Measurements from ENCODE around the gene XPR1.

DNA sequence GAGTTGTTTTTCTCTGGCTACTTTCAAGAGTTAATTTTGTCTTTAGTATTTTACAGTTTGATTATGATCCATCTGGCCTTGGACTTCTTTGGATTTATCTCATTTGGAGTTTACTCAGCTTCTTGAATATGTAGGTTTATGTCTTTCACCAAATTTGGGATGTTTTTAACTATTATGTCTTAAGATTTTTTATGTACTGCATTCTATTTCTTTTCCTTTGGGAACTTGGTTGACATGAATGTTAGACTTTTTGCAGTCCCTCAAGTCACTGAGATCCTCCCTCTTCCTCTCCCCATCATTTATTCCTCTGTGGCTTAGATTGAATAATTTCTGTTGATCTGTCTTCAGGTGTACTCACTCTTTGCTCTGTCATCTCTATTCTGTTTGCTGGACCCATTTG lies 112.0 kb downstream of the XPR1 start:
- TF ChIP-seq POLR2AphosphoS5 (IDR thresholded peaks at IDR 0.05; ENCODE audit: low read depth, low read length) (no peak), TAF1 (IDR thresholded peaks at IDR 0.05; ENCODE audit: low read depth, low read length) (no peak), POLR2A (IDR thresholded peaks at IDR 0.05; ENCODE audit: low read depth, low read length) (no peak), PAX5 (IDR thresholded peaks at IDR 0.05; ENCODE audit: insufficient read depth, low read length, severe bottlenecking) (no peak), POU2F2 (IDR thresholded peaks at IDR 0.05; ENCODE audit: low read depth, low read length) (no peak)
